GM21723 (cell line): ENCODE measurements around the gene NKIRAS1.
"Not testable (repeated sequence)": the region's sequence is repeated elsewhere in the genome, so short reads cannot be mapped to it uniquely, and the experiment has no call there.

ENCODE experiments used
- ATAC-seq: cut with Tn5 transposase; IDR thresholded peaks from one replicate; pipeline ENCODE4 v1.9.1; 2021; ENCODE audit warnings: mild to moderate bottlenecking, moderate library complexity; ENCODE audit not compliant: unreplicated experiment

The NKIRAS1 gene

DNA sequence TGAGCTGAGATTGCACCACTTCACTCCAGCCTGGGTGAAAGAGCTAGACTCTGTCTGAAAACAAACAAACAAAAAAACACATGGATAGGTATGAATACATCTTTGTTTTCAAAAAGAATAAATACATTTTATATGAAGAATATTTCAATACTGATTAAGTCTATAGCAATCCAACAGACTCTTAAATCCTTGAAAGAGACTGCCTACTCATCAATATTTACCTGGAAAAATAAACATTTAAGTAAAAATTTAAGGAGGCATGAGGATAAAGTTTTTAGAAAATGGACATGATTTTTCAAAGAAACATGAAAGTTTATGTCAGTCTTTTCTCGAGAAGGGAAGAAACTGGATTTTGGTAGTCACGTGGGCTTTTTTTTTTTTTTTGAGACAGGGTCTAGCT lies 5.4 kb downstream of the NKIRAS1 start:
- ATAC-seq = no peak

- ATAC-seq = no peak
Measured at GRCh38 chr3:23909341-23909740, 7.4 kb downstream of the NKIRAS1 start.

DNA sequence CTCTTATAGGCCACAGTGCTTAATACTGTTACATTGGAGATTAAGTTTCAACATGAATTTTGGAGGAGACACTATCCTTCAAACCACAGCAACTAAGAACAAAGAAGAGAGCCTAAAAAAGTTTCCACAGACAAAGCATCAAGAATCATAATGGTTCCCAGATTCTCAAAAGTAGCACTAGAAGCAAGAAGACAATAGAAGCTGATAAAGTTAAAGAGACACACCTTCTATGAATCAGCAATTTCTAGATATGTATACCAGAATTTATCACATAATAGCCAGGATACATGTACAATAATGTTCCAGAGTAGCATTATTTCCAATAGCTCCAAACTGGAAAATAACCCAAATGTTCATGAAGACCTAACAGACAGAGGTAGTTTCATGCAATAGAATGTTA lies 12.2 kb downstream of the NKIRAS1 start:
- no peak for ATAC-seq

GRCh38 chr3:23900744-23901143 lies 16.0 kb downstream of the NKIRAS1 start:
- ATAC-seq = no peak

- ATAC-seq = no peak
Measured at GRCh38 chr3:23895181-23895580, 21.6 kb downstream of the NKIRAS1 start.

DNA sequence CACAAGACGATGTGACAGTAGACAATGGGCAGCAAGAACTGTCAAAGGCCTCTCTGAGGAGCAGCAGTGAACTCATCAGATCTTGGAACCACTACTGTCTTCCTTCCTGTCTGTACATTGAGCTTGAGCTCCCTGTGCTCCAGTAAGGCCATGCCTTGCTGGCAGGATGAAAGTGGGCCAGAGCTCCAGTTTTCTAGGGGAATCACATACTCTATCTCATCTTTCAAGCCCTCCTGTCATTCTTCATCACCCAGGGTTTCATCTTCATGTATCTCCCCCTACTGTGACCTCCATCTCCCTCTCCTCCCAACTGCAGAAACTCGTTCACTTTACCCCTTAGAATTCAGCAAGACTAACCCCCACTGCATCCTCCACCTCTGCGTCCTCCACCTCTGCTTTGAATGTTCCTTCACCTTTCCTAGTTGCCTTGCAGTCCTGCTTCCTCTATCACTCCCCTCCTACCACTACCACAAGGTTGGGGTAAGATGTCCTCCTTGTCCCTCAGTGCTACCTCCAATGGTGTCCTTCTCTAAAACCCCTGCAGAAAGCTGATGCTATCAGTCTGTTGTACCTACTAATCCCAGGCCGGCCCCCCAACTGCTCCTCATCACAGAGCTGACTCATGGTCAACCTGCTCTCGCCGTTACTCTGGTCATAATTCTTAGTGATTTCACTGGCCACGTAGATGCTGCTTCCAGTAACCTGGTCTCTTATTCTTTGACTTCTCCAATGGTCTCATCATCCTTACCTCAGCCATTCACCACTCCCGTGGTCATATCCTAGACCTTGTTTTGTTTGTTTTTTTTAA lies 22.3 kb downstream of the NKIRAS1 start:
- no peak for ATAC-seq

- no peak for ATAC-seq
Measured at GRCh38 chr3:23889950-23890349, 26.8 kb downstream of the NKIRAS1 start.

DNA sequence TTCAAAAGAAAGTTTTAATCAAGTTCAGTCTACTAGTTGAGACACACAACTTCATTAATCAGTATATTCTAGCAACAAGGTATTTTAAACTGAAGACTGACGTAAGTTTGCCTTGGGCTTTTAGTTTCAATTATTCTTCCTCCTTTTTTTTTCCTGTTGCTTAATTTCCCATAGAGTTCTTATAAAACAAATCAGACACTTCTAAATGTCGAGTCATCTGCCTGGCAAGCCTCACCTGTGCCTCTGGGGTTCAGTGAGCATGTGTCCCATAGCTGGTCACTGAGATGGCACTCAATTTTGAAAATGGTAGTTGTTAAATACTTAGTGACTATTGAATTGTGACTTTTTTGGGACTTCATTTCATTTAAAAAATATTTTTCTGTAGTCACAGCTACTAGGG lies 27.4 kb downstream of the NKIRAS1 start:
- no peak for ATAC-seq

DNA sequence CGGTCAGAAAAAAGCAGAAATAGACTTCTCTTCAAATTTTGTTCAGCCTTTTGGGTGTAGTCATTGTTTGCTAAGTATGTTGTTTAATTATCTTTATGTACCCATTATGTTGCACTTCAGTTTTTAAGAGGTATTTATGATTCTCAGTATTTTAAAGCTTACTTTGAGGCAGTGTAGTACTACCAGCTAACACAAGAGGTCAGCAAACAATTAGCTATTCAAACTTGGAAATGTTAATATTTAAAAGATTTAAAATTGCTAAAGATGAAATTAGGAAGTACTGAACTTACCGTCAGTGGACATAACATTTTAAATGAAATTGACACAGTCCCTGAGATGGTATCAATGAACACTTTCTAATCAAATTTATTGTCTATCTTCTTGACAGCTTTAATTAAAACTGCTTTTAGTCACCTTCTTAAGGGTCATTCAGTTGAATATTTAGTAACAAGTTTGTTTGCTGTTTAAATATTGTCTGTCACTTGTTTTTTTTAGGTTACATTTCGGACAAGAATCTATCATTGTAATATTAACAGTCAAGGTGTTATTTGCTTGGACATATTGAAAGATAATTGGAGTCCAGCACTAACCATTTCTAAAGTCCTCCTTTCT lies 28.1 kb downstream of the NKIRAS1 start:
- ATAC-seq = peak; percentile 55

DNA sequence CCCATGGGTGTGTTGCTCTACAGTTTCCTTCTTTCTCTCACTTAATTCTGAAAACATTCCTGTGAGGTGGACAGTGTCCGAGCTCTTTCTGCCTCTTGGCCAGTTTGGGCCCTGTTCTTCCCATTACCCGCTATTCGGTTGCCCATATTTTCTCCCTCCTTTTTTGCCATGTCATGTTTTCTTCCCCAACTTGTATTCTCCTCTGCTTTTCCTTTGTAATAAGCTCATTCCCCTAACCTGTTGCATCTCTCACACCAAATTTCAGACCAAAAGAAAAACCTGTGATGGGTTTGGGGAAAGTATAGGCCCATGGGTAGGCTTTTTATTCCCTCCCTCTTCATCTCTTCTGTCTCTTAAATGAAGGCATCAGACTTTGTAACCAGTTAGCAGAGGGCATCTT lies 30.5 kb downstream of the NKIRAS1 start:
- ATAC-seq = no peak

GRCh38 chr3:23885210-23885609 lies 31.6 kb downstream of the NKIRAS1 start:
- no peak for ATAC-seq

DNA sequence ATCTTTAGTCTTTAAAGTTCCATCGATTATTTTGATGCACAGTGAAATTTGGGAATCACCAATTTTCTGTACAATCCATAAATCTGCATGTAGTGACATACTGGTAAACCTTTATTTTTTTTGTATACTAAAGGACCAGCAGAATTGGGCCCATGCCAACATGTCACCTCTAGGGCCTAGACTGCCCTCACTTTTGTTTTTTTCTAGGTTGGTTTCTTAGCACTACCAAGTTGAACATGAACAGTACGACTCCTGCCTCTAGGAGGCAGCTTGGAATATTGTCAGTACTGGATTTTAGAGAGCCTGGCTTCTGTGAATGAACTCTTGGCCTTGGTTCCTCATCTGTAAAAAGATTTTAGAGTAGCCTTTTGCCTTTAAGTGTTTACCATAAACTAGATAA lies 32.3 kb downstream of the NKIRAS1 start:
- no peak for ATAC-seq

DNA sequence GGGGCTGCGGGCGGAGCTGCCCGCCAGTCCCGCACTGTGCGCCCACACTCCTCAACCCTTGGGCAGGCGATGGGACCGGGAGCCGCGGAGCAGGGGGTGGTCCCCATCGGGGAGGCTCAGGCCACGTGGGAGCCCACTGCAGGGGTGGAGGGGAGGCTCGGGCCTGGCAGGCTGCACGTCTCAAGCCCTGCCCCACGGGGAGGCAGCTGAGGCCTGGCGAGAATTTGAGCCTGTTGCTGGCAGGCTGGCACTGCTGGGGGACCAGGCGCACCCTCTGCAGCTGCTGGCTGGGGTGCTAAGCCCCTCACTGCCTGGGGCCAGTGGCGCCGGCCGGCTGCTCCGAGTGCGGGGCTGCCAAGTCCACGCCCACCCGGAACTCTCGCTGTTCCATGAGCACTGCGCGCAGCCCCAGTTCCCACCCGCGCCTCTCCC lies 34.3 kb downstream of the NKIRAS1 start:
- ATAC-seq = no peak

- not testable (repeated sequence) for ATAC-seq
Measured at GRCh38 chr3:23881993-23882392, 34.8 kb downstream of the NKIRAS1 start.

DNA sequence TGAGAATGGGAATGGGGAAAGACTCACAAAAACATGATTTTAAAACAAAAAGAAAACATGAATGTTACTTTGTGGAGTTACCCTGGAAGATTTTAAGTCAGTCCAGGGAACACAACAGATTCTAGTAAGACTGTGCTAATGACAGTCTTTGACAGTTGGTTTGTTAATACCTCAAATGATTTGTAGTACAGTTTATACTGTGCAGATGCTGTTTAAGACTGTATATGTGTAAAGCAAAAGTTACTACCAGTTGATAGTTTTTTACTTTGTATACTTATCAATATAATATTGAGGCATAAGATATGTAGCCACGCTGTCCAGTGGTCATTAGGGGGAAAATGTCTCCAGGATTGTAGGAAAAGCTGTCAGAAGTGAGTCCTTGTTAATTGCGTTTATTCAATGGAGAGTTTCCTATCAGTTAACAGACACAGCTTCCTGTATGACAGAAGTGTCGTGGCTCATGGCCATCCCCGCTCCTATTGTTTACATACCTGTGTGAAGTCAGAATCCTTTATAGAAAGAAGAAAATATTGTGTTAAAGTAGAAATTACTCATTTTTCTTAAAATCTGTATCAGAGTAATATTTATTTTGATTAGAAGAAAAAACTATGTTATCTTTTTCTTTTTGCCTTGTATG lies 36.0 kb downstream of the NKIRAS1 start:
- ATAC-seq = no peak

- no peak for ATAC-seq
Measured at GRCh38 chr3:23879485-23879884, 37.3 kb downstream of the NKIRAS1 start.

DNA sequence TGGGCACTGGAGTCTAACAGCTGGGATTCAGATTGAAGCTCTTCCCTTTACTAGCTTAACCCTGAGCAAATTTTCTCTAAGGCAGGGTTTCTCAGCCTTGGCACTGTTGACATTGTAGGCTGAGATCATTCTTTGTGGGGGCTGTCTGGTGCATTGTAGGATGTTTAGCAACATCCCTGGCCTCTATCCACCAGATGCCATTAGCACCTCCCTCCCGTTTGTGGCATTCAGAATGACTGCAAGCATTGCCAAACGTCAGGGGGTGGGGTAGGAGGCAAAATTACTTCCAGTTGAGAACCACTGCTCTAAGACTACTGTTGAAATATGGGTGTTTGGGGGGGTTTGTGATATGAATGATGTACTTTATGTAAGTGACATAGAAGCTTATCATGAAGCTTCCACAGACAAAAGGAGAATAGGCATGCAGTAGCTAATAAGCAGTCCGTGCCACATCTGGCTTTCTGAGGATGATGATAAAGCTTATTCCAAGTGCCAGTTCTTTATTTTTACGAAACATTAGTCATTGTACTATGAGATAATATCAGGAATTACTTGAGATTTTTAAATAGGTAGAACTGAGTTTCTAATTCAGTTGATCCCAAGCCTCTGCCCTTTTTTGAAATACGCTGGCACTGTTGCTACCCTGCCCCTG lies 39.3 kb downstream of the NKIRAS1 start:
- no peak for ATAC-seq

- no peak for ATAC-seq
Measured at GRCh38 chr3:23876923-23877322, 39.9 kb downstream of the NKIRAS1 start.

- ATAC-seq = no peak
Measured at GRCh38 chr3:23875113-23875725, 41.6 kb downstream of the NKIRAS1 start.

DNA sequence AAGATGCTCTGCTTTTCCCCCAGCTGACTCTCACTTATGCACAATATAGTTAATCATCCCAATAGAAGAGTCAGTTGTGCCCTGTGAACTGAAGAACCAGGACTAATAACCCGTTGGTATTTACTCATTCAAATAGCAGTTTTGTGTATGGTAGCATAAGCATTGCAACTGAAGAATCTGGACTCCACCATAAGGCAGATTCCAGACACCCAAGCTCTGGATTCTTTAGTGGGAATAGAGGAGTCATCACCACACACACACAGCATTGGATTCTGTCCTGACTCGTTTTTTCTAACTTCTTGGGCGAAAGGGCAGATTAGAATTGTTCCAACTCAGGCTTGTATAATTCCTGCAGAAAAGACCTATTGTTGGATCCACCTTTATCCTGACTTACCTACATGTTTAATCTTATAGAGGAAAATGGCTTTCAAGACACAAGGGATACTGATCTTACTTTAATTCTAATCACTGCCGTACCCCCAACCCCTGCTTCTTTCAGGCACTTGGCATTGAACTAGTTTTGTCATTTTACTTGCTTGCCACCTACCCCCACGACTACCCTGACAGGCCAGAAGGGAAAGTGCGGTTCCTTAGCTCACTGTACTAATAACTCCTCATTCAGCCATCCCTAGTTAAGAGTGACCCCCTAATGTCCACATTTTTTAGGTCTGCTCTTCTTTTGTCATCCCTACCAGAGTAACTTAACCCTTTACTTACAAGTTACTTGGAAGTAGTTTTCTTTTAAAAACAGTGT lies 42.3 kb downstream of the NKIRAS1 start:
- ATAC-seq = no peak
